Stimulated activated CD4-positive, alpha-beta T cell treated with anti-CD3 and anti-CD28 coated beads, Interleukin-2, amount 100 ng/mL, for 24 hours (primary cell): ENCODE measurements around the gene RXRA.
A peak's percentile ranks its signal among the peaks of the same experiment; 100 is the strongest.

ENCODE experiments used
- DNase-seq, 2 donors: peaks; one replicate each; pipeline ENCODE4 v3.0.0-alpha.2; 2020

RXRA gene

DNA sequence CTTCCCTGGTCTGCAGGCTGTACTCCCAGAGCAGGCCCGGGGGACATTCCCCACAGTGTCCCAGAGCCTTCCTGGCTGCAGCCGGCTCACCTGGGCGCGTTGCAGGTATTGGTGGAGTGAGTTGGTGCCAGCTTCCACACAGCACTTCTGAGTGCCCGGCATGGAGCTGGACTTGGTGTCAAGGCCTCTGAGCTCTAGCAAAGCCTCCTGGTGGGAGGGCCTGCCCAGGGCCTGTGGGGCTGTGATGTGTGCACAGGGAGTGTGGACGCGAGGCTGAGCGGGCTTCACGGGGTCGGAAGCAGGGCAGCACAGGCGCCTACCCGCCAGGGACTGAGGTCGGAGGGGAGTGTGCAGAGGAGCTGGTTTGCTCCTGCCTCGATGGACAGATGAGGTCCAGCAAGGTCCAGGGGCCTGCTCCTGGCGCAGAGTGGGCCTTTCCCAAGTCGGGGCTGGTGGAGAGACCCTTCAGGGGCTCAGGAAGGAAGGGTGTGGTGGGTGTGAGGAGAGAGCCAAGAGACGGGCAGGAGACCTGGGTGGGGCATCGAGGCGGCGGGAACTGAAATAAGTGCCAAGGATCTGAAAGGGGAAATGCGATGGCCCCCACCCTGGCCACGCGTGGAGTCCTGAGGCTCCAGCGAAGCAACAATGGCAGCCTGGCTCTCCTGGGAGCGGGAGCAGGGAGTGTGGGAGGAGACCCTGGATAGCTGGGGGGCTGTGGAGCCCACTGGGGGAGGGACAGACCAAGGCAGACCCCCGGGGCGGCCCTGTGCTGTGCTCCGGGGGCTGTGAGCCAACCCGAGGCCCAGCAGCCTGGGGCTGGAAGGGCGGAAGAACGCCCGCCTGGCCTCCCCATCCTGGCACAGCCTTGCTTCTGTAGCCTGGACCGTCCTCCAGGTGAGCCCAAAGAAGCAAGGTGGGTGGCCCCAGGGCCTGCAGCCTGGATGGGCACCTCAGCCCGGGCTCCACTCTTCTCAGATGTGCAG lies 78.4 kb downstream of the RXRA start:
- no peak for DNase-seq

DNA sequence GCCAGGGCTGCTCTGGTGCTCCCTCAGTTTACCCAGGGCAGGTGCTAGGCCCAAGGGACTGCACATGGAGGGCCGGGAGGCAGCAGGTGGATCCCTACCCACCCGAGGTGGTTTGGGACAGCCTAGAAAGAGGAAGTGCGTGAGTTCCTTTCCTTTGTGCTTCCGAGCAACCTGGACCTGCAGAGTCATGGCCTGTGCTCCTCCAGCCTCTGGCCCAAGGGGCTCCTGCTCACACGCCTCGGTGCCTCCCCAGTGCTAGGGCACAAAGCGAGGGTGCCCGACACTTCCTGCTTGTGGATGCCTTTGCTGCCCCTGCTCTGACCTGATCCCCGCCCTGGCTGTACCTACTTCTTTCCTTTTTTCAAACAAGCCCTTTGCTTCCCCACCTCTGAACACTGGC lies 79.3 kb downstream of the RXRA start:
- DNase-seq, result no peak

DNA sequence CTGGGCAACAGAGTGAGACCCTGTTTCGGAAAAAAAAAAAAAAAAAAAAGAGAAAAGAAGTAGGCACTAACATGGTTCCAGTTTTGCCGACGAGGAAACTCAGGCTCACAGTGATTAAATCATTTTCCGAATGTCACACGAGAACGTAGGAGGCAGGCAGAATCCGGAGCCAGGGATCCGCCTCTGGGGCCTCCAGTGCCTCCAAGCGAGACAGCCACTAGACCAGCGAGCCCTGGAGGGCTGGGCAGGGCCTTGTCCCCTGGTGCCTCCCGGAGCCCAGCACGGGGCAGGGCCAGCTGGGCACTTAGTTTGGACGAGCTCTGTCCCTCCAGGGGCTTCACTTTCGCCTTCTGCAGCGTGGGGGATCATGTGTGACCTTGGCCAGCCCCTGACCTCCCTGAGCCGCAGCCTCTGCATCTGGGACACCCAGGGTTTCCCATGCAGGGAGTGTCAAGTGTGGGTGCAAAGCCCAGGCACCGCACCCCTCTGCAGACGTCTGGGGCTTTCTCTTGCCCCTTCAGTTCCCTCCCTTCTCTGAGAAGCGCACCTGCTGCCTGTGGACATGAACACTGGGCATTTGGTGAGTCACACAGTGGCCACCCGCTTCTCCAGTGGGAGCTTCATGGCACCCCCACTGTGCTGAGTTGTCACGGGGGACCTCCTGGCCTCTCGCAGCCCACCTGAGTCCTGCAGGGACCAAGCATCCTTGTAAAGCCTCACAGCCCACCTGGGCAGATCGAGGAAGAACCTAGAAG lies 80.3 kb downstream of the RXRA start:
- no peak for DNase-seq

DNA sequence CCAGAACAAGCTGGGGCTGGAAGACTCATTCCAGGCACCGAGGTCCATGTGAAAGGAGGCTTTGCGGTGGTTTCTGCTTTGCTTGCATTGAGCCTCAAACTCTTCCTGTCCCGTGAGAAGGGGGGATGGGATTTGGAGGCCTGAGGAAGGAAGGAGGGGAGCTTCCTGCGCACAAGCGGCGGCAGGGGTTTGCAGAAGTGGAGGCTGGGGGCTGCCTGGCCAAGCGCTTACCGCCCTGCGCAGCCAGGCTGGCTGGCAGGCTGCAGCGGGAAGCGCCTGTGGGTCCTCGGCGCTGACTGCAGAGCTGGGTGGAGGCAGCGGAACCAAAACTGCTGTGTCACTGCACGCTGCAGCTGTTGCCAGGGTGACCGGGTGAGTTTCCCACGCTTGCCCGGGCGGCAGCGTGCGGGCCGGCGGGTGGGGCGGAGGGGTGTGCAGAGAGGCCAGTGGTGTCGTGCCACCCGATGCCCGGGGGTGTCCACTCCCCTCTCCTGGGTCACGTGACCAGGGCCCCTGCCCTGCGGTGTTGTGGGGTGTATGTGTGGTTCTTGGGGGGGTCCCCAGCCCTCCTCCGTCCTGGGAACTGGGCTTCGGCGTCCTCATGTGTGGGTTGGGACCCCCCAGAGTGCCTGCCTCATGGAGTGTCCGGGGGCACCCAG lies 81.0 kb downstream of the RXRA start:
- peak; percentile 79 to 82 for DNase-seq

DNA sequence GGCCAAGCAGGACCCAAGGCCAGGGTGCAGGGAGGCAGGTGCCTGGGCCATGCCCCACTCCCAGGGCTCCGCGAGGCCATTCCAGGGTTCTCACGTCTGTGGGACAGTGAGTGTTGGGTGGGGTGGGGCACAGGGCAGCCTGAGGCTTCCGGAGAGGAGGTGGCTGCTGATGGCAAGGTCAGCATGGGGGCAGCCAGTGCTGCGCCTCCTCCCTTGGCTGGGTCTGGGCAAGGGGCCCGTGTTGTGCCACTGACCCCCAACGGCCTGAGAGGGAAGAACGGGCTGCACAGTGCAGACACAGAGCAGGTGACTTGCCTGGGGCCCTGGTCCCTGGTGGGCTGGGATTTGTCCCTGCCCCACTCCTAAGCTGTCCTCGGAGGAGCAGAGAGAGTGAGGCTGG lies 82.1 kb downstream of the RXRA start:
- DNase-seq, result no peak

DNA sequence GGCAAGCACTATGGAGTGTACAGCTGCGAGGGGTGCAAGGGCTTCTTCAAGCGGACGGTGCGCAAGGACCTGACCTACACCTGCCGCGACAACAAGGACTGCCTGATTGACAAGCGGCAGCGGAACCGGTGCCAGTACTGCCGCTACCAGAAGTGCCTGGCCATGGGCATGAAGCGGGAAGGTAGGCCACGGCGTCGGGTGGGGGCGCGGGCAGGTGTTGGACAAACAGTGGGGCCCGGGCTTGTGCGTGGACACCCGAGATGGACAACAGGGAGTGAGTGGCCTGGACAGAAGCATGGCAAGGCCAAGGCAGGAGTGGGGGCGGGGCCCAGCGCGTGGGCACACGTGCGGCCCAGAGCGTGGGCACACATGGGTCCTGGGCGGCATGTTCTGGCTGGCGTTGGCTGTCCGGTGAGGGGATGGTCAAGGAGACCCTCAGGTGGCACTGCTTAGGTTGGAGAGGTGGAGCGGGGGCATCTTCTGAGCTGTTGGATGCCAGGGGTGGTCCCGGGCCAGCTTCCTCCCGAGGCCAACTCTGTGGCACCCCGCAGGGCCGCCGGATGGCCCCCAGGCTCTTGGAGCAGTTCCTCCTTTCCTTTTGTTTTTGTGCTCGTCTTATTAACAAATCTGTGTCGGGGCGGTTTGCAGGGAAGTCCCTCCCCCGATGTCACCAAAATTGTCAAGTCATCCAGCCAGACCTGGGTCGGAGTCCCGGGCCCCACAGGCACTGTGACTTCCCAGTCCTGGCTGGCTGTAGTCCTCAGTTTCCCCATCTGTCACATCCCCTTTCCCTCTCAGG lies 82.9 kb downstream of the RXRA start:
- no peak for DNase-seq

DNA sequence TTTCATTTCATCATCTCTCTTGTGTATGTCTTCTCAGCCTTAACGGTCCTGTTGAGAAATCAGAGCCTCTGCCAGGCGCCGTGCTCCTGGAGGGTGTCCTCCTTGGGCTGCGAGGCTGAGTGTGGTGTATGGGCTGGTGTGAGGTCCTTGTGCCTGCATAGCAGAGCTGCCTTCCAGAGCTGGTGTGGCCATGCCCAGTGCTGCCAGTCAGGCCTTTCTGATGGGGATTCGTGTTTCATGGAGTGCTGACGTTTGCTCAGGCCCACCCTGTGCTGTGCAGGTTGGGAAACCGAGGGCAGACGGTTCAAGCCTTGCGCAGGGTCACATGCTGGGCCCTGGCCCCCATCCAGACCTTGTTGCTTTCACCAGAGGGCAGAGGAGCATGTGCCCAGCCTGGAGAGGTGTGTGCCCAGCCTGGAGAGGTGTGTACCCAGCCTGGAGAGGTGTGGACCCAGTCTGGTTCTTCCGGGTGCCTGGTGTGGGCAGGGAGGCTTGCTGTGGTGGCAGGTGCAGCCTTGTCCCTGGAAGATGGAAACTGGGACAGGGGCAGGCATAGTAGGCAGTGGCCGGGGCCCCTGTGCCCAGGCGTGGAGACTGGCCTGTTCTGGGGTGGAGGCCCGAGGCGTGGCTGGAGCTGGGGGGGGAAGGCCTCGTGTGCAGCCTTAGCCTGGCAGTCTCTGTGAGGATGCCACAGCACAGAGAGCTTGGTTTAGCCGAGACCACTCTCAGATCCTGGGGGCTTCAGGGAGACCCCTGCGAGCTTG lies 84.0 kb downstream of the RXRA start:
- no peak for DNase-seq

DNA sequence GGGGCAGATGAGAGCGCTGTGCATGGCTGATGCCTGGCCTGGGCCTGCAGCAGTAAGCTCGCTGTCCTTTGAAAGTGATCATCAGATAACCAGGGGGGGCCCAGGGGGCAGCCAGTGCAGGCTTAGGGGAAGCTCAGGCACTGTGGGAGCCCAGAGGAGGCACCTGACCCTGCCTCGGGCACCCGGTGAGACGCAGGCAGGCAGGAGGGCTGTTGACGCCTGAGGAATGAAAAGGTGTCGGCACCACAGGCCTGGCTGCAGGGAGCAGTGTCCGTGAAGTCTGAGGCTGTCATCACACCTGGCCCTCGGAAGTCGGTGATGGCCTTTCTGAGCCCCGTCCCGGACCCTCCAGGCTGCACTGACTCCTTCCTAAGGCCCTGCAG lies 84.6 kb downstream of the RXRA start:
- DNase-seq, result no peak

DNA sequence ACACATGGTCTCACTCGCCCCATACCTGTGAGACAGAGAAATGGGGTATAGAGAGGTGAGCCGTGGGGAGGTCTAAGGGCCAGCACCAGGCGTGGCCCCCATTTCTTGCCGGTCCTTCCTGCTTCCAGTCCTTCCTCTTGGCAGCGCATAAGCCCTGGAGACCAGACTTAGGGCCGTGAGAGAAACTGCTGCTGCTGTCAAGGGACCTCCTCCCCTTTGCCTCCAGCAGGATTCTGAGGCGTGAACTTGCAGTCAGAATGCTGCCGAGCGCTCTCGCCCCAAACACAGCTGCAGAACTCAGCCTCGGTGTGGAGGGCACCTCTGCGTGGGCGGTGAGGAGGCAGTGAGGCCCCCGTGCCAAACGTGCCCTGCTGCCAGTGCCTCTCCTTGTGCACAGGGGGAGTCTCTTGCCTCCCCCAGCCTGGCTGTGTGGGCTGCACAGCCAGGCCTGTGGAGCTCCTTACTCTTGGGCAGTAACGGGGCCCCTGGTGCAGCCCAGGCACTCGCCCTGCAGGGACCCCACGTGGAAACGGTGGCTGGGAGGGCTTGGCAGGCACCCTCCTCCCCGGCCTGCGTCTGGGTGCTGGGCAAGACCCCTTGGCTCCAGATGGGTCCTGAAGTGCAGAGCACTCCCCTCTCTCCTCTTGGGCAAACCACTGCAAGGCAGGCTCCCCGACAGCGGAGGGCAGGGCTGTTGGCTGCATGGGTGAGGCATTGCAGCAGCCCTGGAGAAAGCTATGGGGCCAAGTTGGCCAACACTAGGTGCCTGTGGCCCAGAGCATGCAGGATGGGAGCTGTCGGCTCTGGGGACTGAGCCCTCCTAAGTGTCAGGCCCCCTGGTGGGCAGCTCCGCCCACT lies 85.4 kb downstream of the RXRA start:
- DNase-seq, result no peak

DNA sequence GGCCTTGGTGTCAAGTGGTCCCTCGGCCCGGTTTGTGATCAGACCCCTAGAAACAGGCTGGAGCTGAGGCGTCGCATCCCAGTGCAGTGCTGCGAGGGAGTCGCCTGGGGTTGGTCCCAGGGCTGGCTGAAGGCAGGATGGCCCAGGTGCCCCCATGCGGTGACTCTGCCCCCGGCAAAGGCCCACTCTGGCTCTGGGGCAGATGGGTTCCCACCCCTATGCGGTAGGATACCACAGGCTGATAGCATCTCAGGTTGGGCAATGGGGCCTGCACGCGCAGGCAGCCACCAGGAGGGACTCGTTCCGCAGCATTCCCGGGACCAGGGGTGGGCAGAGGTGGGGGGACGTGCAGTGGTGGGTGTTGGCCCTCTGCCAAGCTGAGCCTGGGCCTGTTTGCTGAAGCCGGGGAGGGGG lies 86.0 kb downstream of the RXRA start:
- no peak for DNase-seq

DNA sequence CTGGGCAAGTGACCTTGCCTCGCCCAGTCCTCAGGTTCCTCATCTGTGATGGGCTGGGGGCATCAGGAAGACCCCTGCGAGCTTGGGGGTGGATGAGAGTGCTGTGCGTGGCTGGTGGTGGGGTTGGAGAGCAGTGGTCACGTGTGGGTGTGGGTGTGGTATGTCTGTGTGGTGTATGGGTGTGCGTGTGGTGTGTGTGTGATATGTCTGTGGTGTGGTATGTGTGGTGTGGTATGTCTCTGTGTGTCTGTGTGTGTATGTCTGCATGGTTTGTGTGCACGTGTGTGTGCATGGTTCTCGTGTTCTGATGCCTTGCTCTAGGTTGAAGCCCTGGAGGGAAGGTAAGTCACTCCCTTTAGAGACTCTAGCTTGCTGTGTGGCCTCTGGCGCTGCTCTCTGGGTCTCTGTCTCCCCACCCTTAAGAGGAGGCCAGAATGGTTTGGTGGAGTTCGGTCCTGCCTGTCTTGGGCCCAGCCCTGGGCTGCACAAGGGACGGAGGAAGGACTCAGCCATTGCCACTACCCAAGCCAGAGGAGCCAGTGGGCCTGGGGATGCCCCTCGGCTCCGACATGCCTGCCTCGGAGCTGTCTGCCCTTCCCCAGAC lies 87.0 kb downstream of the RXRA start:
- no peak for DNase-seq

DNA sequence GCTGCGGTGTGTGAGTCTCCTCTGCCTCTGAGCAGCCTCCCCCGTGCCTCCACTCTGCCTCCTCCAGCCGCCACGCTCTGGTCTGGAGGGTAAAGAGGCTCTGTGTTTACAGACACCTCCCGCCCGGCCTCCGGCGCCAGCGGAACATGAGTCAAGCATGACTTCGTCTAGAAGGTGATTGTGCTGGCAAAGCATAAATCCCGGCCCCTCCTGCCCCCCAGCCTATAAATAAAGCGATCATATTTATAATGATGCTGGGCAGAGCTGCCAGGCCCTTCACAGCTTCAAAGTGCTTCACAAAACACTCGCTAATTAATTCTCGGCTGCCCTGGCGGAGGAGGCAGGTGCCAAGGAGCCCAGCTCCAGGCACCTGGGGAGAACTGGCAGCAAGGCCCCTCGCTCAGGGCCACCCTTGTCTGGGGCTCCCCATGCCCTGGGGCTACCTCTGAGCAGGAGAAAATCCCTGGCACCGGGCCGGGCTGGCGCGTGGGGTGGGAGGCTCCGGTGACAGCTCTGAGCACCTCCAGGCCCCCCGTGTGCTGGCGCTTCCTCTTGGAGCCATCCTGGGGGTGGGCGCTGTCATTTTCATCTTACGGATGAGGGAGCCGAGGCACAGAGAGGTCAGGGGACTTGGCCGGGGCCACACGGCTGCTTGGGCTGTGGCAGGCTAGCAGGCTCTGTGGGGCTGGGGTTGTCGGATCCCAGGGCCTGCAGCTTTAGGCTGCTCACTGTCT lies 87.8 kb downstream of the RXRA start:
- no peak for DNase-seq

DNA sequence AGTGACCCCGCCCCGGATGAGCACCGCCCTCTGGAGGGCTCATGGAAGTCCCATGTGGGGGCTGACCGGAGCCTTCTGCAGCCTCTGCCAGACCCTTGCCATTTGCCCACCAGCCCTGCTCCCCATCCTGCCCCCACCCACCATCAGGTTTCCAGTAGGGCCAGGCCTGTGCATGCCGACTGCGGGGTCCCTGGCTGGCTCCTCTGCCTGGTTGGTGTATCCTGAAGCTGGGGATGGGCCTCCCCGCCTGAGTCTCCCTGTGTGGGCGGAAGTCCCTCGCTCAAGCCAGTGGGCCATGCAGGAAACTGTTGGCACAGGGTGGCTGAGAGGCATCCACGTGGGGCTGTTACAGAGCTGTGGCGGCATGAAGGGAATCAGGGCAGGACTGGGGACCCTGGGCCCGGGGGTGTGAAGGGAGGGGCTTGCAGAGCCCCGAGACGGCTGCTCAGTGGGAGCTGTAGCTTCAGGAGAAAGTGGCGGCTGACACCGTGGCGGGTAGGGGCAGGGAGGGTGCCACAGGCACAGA lies 88.7 kb downstream of the RXRA start:
- no peak for DNase-seq

DNA sequence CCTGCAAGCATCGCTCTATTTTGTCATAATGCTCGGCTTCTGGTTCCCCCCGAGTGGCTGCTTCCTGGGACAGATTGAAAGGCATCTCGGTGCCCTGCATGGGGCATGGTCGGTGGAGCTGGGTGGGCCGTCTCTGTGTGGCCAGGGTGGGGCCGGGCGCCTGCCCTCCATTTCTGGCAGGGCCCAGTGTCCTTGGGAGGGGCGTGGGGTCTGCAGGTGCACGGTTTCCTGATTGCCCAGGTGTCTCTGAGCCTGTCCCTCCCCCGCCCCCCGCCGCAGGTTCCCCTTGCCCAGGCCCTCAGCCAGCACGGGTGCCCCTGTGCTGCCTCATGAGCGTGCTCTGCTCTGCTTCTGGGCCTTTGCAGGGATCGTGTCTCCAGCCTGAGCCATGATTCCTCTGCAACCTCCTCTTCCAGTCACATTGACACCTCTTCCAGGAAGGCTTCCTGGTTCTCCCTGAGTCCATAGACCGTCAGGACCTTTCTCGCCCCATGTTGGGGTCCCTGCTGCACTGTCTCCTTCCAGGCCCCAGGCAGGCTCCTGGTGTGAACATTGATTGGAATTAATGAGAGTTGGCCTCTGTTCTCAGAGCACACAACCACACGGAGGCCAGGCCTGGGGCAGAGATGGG lies 90.2 kb downstream of the RXRA start:
- no peak for DNase-seq

DNA sequence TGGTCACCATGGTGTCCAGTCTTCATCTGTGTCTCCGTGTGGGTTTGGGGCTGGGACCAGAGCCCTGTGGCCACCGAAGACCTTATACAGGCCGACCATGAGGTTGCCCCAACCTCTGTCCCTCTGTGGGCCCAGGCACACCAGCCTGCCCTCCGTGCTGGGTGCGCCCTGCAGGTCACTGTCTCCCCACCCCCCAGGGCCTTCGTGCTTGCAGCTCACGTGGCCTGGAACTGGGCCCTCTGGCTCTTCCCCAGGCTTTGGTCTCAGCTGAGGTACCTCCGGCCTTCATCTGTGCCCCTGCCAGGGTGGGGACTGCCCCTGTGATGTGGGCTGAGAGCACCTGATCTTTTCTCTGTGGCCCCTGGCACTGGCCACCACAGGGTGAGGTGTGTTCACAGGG lies 92.1 kb downstream of the RXRA start:
- DNase-seq, result no peak

DNA sequence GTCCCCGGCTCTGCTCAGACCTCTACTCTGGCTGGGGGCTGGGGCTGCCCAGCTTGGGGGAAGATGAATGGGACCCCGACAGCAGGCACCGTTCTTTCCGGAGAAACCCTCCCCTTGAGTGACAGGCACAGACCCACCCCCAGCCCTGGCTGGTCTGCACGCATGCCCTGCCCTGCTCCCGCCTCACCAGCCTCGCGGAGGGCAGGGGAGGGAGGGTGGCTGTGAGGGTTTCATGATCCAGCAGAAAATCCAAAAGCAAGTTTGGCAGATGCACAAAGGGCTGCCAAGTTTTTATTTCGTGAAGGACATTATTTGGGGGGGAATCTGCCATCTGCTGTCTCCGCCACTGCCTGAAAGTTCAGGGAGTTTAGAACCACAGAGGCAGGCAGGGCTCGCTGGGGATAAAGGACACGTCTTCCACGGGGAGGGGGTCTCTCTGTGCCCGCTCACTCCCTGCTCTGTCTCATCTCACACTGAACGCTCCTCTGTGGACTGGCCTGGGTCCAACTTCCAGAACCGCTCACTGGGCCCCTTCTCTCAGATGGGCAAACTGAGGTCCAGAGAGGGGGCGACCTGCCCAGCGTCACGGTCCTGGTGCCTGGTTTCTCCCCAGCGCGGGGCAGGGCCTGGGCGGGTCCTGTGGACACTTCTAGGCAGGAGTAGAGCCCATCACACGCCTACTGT lies 92.9 kb downstream of the RXRA start:
- DNase-seq, result no peak

DNA sequence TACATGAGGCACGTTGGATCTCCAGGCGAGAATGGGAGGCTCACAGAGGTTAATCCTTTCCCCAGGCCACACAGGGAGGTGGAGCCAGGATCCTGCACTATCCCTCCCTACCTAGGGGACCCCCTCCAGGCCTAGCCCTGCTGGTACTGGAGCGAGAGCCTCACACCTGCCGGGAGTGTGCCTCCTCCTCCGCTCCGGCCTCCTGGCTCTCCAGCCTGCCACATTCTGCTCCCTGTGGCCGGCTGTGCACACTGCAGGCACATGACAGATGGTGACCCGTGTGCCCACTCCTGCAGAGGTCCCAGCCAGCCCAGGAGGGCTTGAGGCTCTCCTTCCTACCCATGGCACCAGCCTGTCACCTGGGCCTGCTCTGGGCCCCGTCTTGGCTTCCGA lies 93.4 kb downstream of the RXRA start:
- DNase-seq, result no peak

DNA sequence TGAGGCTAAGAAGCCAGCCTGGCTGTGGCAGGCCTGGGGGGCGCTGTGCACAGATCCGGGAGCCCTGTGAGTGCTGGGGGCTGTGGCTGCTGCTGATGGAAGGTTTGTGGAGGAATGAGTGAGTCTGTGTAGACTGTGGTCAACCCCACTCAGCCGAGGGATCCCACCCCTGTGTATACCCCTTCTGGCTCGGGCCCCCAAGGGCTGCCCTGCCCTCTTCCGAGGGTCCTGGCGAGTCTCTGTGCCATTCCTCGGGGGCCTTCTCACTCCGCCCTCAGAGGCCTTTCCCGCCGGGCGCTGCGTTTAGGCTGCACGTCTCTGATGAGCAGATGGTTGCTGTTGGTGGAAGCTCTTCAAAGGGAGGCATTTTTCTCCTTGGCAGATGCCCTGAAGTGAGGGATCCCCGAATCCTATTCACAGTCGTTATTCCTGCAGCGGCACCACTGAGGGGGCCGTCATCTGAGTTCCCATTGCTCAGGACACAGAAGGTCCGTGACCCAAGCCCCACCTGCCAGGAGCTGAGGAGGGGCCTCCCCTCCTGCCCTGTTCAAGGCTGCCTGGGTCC lies 94.1 kb downstream of the RXRA start:
- no peak for DNase-seq
